ENCODE results near the gene FDCSP. TPM values are rescaled to one million over a fixed set of nuclear protein-coding genes. Genes with fewer than 3 reads are reported as not detected.

Gene FDCSP
- total and polyA plus RNA-seq, 2 donors (not counting 1 experiment from before 2014, with no cell fraction given) = not detected

GRCh38 chr4:70243091-70243490 is 17.2 kb downstream of the FDCSP start:
- no peaks in the 10 kb centered on the region for H3K9me3 Mint-ChIP-seq (ENCODE audit: insufficient read depth)
- ATAC-seq (ENCODE audit: low read depth) (no peak), DNase-seq (no peak)
- Histone ChIP-seq H3K27me3 (replicated peaks in 1 of 4; ENCODE audit: control extremely low read depth in 1 of 4, control insufficient read depth in 3 of 4, insufficient read depth in 4 of 4, low read length in 3 of 4) (no peaks in the 10 kb centered on the region), H3K9ac (ENCODE audit: low read length) (no peak overlapping the region), H3K9me3 (ENCODE audit: control extremely low read depth in 1 of 3, control insufficient read depth in 2 of 3, insufficient read depth in 1 of 3, low read length in 2 of 3) (no peaks in the 10 kb centered on the region), H3K4me2 (replicated peaks; ENCODE audit: low read depth, low read length, poor library complexity, severe bottlenecking) (no peak overlapping the region), H3K4me3 (ENCODE audit: control extremely low read depth in 1 of 5, extremely low read depth in 1 of 5, insufficient read depth in 1 of 5, low read depth in 2 of 5, low read length in 4 of 5) (no peak overlapping the region), H3K36me3 (replicated peaks in 1 of 2; ENCODE audit: control extremely low read depth in 1 of 2, control insufficient read depth in 1 of 2, extremely low read depth in 1 of 2, insufficient read depth in 2 of 2, low read length in 1 of 2) (no peaks in the 10 kb centered on the region), H3K79me2 (ENCODE audit: control insufficient read depth, insufficient read depth, low read length) (no peaks in the 10 kb centered on the region), H2AFZ (ENCODE audit: insufficient read depth, low read depth, low read length, poor library complexity, severe bottlenecking) (no peak overlapping the region), H4K20me1 (ENCODE audit: control insufficient read depth, insufficient read depth, low read length, poor library complexity, severe bottlenecking) (no peaks in the 10 kb centered on the region), H3K4me1 (ENCODE audit: control insufficient read depth in 2 of 2, insufficient read depth in 2 of 2, low read length in 2 of 2) (no peaks in the 10 kb centered on the region), H3K27ac (ENCODE audit: low read length in 2 of 2) (no peak overlapping the region)
- intact Hi-C loops (cut with micrococcal nuclease) = no loop called here
- whole genome bisulfite sequencing (ENCODE audit: insufficient coverage) = no CpG with 5 or more reads among the region's 4 CpGs
- H3K27me3 Mint-ChIP-seq = no peaks in the 10 kb centered on the region
- POLR2A ChIA-PET = no interaction called here
- H3K4me3 Mint-ChIP-seq = no peak overlapping the region
- TF ChIP-seq EZH2 (IDR thresholded peaks at IDR 0.05; ENCODE audit: borderline replicate concordance, insufficient read depth, low read depth, low read length, poor library complexity, severe bottlenecking) = no peak
- no peak overlapping the region for H3K27ac Mint-ChIP-seq
- H3K4me1 Mint-ChIP-seq = no peaks in the 10 kb centered on the region
- CTCF ChIA-PET = no interaction called here

GRCh38 chr4:70251250-70251944 is 25.5 kb downstream of the FDCSP start:
- DNase-seq = no peak
- WGBS (ENCODE audit: insufficient coverage) = 92% methylated on average over 2 of the region's 3 CpGs
- no peaks in the 10 kb centered on the region for H3K9me3 Mint-ChIP-seq (ENCODE audit: insufficient read depth)
- Histone ChIP-seq H3K9me3 (ENCODE audit: control extremely low read depth in 1 of 3, control insufficient read depth in 2 of 3, insufficient read depth in 1 of 3, low read length in 2 of 3) (no peaks in the 10 kb centered on the region), H3K9ac (ENCODE audit: low read length) (no peak overlapping the region), H3K4me1 (ENCODE audit: control insufficient read depth in 2 of 2, insufficient read depth in 2 of 2, low read length in 2 of 2) (no peaks in the 10 kb centered on the region), H3K27ac (ENCODE audit: low read length in 2 of 2) (no peak overlapping the region), H3K27me3 (replicated peaks in 1 of 4; ENCODE audit: control extremely low read depth in 1 of 4, control insufficient read depth in 3 of 4, insufficient read depth in 4 of 4, low read length in 3 of 4) (no peaks in the 10 kb centered on the region), H4K20me1 (ENCODE audit: control insufficient read depth, insufficient read depth, low read length, poor library complexity, severe bottlenecking) (no peaks in the 10 kb centered on the region), H3K4me3 (ENCODE audit: control extremely low read depth in 1 of 5, extremely low read depth in 1 of 5, insufficient read depth in 1 of 5, low read depth in 2 of 5, low read length in 4 of 5) (no peak overlapping the region), H2AFZ (ENCODE audit: insufficient read depth, low read depth, low read length, poor library complexity, severe bottlenecking) (no peak overlapping the region), H3K4me2 (replicated peaks; ENCODE audit: low read depth, low read length, poor library complexity, severe bottlenecking) (no peak overlapping the region), H3K79me2 (ENCODE audit: control insufficient read depth, insufficient read depth, low read length) (no peaks in the 10 kb centered on the region), H3K36me3 (replicated peaks in 1 of 2; ENCODE audit: control extremely low read depth in 1 of 2, control insufficient read depth in 1 of 2, extremely low read depth in 1 of 2, insufficient read depth in 2 of 2, low read length in 1 of 2) (no peaks in the 10 kb centered on the region)
- ChIA-PET CTCF (no interaction called here), POLR2A (no interaction called here)
- H3K27me3 Mint-ChIP-seq = no peaks in the 10 kb centered on the region
- TF ChIP-seq CTCF (IDR thresholded peaks at IDR 0.05) = no peak
- no peak for TF ChIP-seq EZH2 (IDR thresholded peaks at IDR 0.05; ENCODE audit: borderline replicate concordance, insufficient read depth, low read depth, low read length, poor library complexity, severe bottlenecking)
- H3K4me3 Mint-ChIP-seq = no peak overlapping the region
- intact Hi-C loops (cut with micrococcal nuclease) = no loop called here
- no peaks in the 10 kb centered on the region for H3K4me1 Mint-ChIP-seq
- H3K27ac Mint-ChIP-seq = no peak overlapping the region
- no peak for ATAC-seq (ENCODE audit: low read depth)
